CD14-positive monocyte (primary cell): ENCODE results near the gene SNAI3. TPM values are rescaled to one million over a fixed set of nuclear protein-coding genes. Genes with fewer than 3 reads are reported as not detected.
A peak's percentile ranks its signal among the peaks of the same experiment; 100 is the strongest.

Experiments
- DNase-seq, 3 donors: peaks; one replicate each; pipeline ENCODE4 v3.0.0-alpha.2; 2011 to 2022
- H2AFZ ChIP-seq: 2 replicates; pipeline ENCODE4 v1.6.0; 2012; ENCODE audit warnings: mild to moderate bottlenecking, low read depth, low read length, inconsistent platforms; ENCODE audit not compliant: insufficient read depth, poor library complexity, severe bottlenecking
- H3K27ac ChIP-seq, 2 donors: 1 replicate in 1 of 2; 2 replicates in 1 of 2; pipeline ENCODE4 v1.5.1; 2012 to 2013; ENCODE audit warnings: low read length in 2 of 2, control low read depth in 1 of 2, inconsistent platforms in 1 of 2, low read depth in 1 of 2, mild to moderate bottlenecking in 1 of 2
- H3K27me3 ChIP-seq, 2 donors: one replicate each; pipeline versions ENCODE4 v1.6.0 to v1.6.1; 2011 to 2013; ENCODE audit warnings: low read length in 2 of 2; ENCODE audit not compliant: control insufficient read depth in 2 of 2, insufficient read depth in 2 of 2
- H3K36me3 ChIP-seq, 2 donors: replicated peaks in 1 of 2; 1 replicate in 1 of 2; 2 replicates in 1 of 2; pipeline versions ENCODE4 v1.5.1 to v1.6.1; 2012 to 2013; ENCODE audit warnings: low read length in 2 of 2, control low read depth in 1 of 2, inconsistent platforms in 1 of 2, mild to moderate bottlenecking in 1 of 2; ENCODE audit not compliant: insufficient read depth in 2 of 2, control insufficient read depth in 1 of 2
- H3K4me1 ChIP-seq, 2 donors: 1 replicate in 1 of 2; 2 replicates in 1 of 2; pipeline versions ENCODE4 v1.5.1 to v1.6.1; 2012 to 2013; ENCODE audit warnings: low read length in 2 of 2, control low read depth in 1 of 2, inconsistent platforms in 1 of 2, mild to moderate bottlenecking in 1 of 2, moderate library complexity in 1 of 2; ENCODE audit not compliant: insufficient read depth in 2 of 2, control insufficient read depth in 1 of 2
- H3K4me2 ChIP-seq: replicated peaks from 2 replicates; pipeline ENCODE3; 2012; ENCODE audit warnings: low read length, moderate library complexity, mild to moderate bottlenecking; ENCODE audit not compliant: poor library complexity, severe bottlenecking; ENCODE audit errors: extremely low read depth
- H3K4me3 ChIP-seq, 3 experiments: fragments of 200-600 bp in 1 of 3; sonication (generic) in 1 of 3; replicated peaks in 1 of 3; 1 replicate in 2 of 3; 2 replicates in 1 of 3; pipeline ENCODE4 v1.5.1; 2011 to 2013; ENCODE audit warnings: low read length in 3 of 3, mild to moderate bottlenecking in 3 of 3, control low read depth in 2 of 3, low read depth in 2 of 3, inconsistent platforms in 1 of 3, moderate library complexity in 1 of 3
- H3K79me2 ChIP-seq: 2 replicates; pipeline ENCODE4 v1.6.0; 2012; ENCODE audit warnings: mild to moderate bottlenecking, control low read depth, inconsistent platforms, low read length, moderate library complexity; ENCODE audit not compliant: insufficient read depth
- H3K9ac ChIP-seq: 2 replicates; pipeline ENCODE4 v1.6.0; 2017; ENCODE audit warnings: low read length, mild to moderate bottlenecking; ENCODE audit not compliant: insufficient read depth, poor library complexity, severe bottlenecking
- H3K9me3 ChIP-seq, 2 donors: replicated peaks in 1 of 2; 1 replicate in 1 of 2; 2 replicates in 1 of 2; pipeline versions ENCODE4 v1.5.1 to v1.6.1; 2012 to 2013; ENCODE audit warnings: low read length in 2 of 2, control low read depth in 1 of 2; ENCODE audit not compliant: control insufficient read depth in 1 of 2, insufficient read depth in 1 of 2
- H4K20me1 ChIP-seq: 2 replicates; pipeline ENCODE4 v1.6.0; 2012; ENCODE audit warnings: mild to moderate bottlenecking, low read length, control low read depth, moderate library complexity; ENCODE audit not compliant: insufficient read depth
- H3K27ac Mint-ChIP-seq, 7 donors: one replicate each; pipeline ENCODE4 v1.8.0; 2020; ENCODE audit warnings: mild to moderate bottlenecking in 7 of 7, mixed read lengths in 7 of 7, moderate library complexity in 6 of 7, inconsistent platforms in 2 of 7
- H3K27me3 Mint-ChIP-seq, 3 donors: one replicate each; pipeline ENCODE4 v1.8.0; 2021 to 2022; ENCODE audit warnings: low read depth in 3 of 3, mild to moderate bottlenecking in 3 of 3, mixed read lengths in 3 of 3, moderate library complexity in 3 of 3, inconsistent platforms in 1 of 3
- H3K36me3 Mint-ChIP-seq, 2 donors: one replicate each; pipeline ENCODE4 v1.8.0; 2020; ENCODE audit warnings: mixed read lengths in 2 of 2, inconsistent platforms in 1 of 2, mild to moderate bottlenecking in 1 of 2
- H3K4me1 Mint-ChIP-seq: one replicate; pipeline ENCODE4 v1.8.0; 2020; ENCODE audit warnings: mild to moderate bottlenecking, mixed read lengths
- H3K4me3 Mint-ChIP-seq, 2 donors: one replicate each; pipeline ENCODE4 v1.8.0; 2020; ENCODE audit warnings: mild to moderate bottlenecking in 2 of 2, mixed read lengths in 2 of 2, moderate library complexity in 1 of 2
- H3K9me3 Mint-ChIP-seq, 7 donors: one replicate each; pipeline ENCODE4 v1.8.0; 2020 to 2022; ENCODE audit warnings: mixed read lengths in 7 of 7, mild to moderate bottlenecking in 6 of 7, moderate library complexity in 6 of 7, inconsistent platforms in 2 of 7
- WGBS: methylation state at CpG from one replicate; pipeline ENCODE4 v1.1.5; 2013; ENCODE audit warnings: missing lambda C conversion rate; ENCODE audit not compliant: insufficient coverage; 5-methylcytosine and 5-hydroxymethylcytosine counted together
- intact Hi-C, 2 donors: fragments of 100-400 bp; cut with micrococcal nuclease; formaldehyde crosslinking; loops; one replicate each; pipeline versions ENCODE4 v1.15.0 to v1.15.1; 2023
- polyA plus RNA-seq, 3 donors: library from polyadenylated mRNA; depleted of rRNA in 1 of 3; unstranded in 2 of 3; stranded (reverse) in 1 of 3; fragments of 300-500 nt in 2 of 3; fragments of >200 nt in 1 of 3; fragmentation: Illumina TruSeq in 2 of 3; gene quantifications; 1 replicate in 2 of 3; 2 replicates in 1 of 3; pipeline ENCODE4 v1.2.3, GENCODE V29; 2012 to 2021
- TF ChIP-seq, protein P1 (sequence below): fragments of 200-600 bp; IDR thresholded peaks from one replicate; pipeline ENCODE4 v1.8.0; 2022; ENCODE audit warnings: antibody characterized with exemption, mild to moderate bottlenecking

Gene SNAI3
- polyA plus RNA-seq, 3 donors = 4.2 to 6.4 (median 5.3) TPM

DNA sequence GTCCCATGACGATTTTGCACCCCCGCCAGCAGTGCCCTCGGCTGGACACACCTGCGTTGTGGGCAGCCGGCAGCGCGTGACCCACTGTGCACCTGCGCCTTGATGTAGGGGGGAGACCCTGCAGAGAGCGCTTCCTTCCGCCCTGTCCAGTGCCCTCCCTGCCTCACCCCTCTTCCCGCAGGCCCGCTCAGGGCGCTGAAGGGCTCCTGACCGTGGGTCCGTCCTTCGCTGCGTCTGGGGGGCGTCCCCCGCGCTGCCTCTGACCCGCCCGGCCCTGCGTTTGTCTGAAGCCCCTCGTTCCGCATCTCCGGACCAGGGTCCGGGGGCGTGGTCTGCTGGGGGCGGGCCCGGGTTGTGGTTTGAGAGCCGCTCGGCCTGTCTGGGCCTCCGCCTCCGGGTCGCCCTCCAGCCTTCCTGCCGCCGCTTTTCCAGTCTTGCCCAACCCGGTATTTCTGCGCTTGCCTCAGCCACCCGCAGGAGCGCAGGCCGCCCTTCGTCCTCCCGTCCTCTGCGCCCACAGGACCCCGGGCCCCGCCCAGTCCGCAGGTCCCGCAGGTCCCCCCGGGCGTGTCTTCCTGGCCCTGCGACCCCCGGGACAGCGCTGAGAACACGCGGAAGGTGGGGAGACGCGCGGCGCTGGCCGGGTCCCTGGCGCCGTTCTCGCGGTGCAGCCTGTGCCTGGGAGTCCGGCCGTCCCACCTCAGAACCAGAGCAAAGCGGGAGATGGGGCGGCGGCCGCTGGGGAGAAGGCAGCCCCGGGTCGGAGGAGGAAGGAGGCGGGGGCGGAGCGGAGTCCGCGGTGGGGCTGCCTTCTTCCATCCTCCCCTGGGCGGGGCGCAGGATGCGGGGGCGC is 51.9 kb downstream of the SNAI3 start:
- Histone ChIP-seq H3K27ac (no peak overlapping the region), H3K4me2 (peak overlapping the region; percentile 79), H3K36me3 (peaks cover 28 to 32% of the 10 kb centered on the region in 2 donors), H3K27me3 (peaks cover 10 to 41% of the 10 kb centered on the region in 2 donors), H2AFZ (peak overlapping the region; percentile 67), H3K9me3 (peaks cover 0 to 5% of the 10 kb centered on the region in 2 donors), H3K4me3 (peak overlapping the region; percentile 40 to 77 (median 44)), H3K9ac (peak overlapping the region; percentile 65), H3K4me1 (peaks cover 21 to 26% of the 10 kb centered on the region in 2 donors), H4K20me1 (peaks cover 30% of the 10 kb centered on the region), H3K79me2 (no peaks in the 10 kb centered on the region)
- Mint-ChIP-seq H3K9me3 (peaks cover 0 to 7% (median 5%) of the 10 kb centered on the region in 7 donors), H3K27me3 (peaks cover 33 to 57% (median 39%) of the 10 kb centered on the region in 3 donors), H3K27ac (peak overlapping the region in 1 of 7 donors; percentile 65), H3K36me3 (peaks cover 26 to 39% of the 10 kb centered on the region in 2 donors), H3K4me1 (peaks cover 17% of the 10 kb centered on the region), H3K4me3 (peak overlapping the region; percentile 69 to 85)
- TF ChIP-seq, protein P1, sequence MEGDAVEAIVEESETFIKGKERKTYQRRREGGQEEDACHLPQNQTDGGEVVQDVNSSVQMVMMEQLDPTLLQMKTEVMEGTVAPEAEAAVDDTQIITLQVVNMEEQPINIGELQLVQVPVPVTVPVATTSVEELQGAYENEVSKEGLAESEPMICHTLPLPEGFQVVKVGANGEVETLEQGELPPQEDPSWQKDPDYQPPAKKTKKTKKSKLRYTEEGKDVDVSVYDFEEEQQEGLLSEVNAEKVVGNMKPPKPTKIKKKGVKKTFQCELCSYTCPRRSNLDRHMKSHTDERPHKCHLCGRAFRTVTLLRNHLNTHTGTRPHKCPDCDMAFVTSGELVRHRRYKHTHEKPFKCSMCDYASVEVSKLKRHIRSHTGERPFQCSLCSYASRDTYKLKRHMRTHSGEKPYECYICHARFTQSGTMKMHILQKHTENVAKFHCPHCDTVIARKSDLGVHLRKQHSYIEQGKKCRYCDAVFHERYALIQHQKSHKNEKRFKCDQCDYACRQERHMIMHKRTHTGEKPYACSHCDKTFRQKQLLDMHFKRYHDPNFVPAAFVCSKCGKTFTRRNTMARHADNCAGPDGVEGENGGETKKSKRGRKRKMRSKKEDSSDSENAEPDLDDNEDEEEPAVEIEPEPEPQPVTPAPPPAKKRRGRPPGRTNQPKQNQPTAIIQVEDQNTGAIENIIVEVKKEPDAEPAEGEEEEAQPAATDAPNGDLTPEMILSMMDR = no peak
- DNase-seq = peak; percentile 58 to 90 (median 58)
- WGBS = 2% methylated on average over 72 of the region's 82 CpGs
- intact Hi-C loops = loop anchor here in 1 of 2 donors (10.0 kb wide), 1 partner anchor 50 kb away; the partner anchor contains the start of gene SNAI3

DNA sequence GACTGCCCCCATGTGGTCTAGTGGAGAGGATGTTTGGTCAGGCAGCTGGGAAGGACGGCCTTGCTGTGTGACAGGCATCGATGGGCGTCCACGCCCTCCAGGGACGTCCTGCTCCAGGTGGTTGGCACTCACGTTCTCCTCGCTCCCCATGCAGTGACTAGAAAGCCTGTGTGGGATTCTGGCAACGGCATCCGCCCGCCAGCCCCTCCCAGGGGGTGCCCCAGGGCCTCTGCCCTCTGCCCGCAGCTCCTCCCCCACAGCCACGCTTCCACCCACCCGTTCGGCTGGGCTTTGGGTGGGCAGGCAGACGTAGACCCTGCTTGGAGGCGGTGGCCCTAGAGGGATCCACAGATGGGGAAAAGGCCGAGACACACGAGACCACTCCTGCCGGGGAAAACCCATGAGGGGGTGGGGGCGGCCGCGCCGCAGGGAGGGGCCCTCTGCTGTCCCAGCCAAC is 52.6 kb downstream of the SNAI3 start:
- Mint-ChIP-seq H3K36me3 (peaks cover 30 to 46% of the 10 kb centered on the region in 2 donors), H3K4me3 (peak overlapping the region; percentile 69 to 85), H3K9me3 (peaks cover 0 to 7% (median 5%) of the 10 kb centered on the region in 7 donors), H3K4me1 (peaks cover 17% of the 10 kb centered on the region), H3K27ac (peak overlapping the region in 2 of 7 donors; percentile 25 to 75), H3K27me3 (peaks cover 28 to 50% (median 35%) of the 10 kb centered on the region in 3 donors)
- H3K36me3 ChIP-seq = peaks cover 28 to 34% of the 10 kb centered on the region in 2 donors
- H3K27ac ChIP-seq = no peak overlapping the region
- H3K79me2 ChIP-seq = no peaks in the 10 kb centered on the region
- H4K20me1 ChIP-seq = peaks cover 24% of the 10 kb centered on the region
- TF ChIP-seq, protein P1 = peak; percentile 46
- WGBS = 17% methylated on average over 20 of the region's 23 CpGs
- peak overlapping the region; percentile 65 for H3K9ac ChIP-seq
- peak in 2 of 3 donors; percentile 28 to 59 for DNase-seq
- peaks cover 21 to 26% of the 10 kb centered on the region in 2 donors for H3K4me1 ChIP-seq
- intact Hi-C loops = loop anchor here in 1 of 2 donors (10.0 kb wide), 1 partner anchor 51 kb away; the partner anchor contains the start of gene SNAI3
- peaks cover 0 to 5% of the 10 kb centered on the region in 2 donors for H3K9me3 ChIP-seq
- peak overlapping the region; percentile 67 for H2AFZ ChIP-seq
- peak overlapping the region; percentile 40 to 77 (median 44) for H3K4me3 ChIP-seq
- peaks cover 4 to 34% of the 10 kb centered on the region in 2 donors for H3K27me3 ChIP-seq
- peak overlapping the region; percentile 79 for H3K4me2 ChIP-seq
